Naive thymus-derived CD4-positive, alpha-beta T cell (primary cell): Measurements from ENCODE around the gene KIF3C. TPM values are rescaled to one million over a fixed set of nuclear protein-coding genes. Genes with fewer than 3 reads are reported as not detected.

Source experiments
- ATAC-seq: fragments of 150-1000 bp; cut with Tn5 transposase; 2 replicates; pipeline ENCODE4 v1.10.0; 2021; ENCODE audit warnings: mild to moderate bottlenecking, moderate library complexity
- CTCF ChIA-PET: fragments of 350-600 bp; sonication (Branson Sonifier 250); formaldehyde crosslinking; loops from one replicate; lab custom pipeline; 2021; ENCODE audit warnings: antibody characterized with exemption; lab: Charles Lee
- POLR2A ChIA-PET: fragments of 350-600 bp; sonication (Branson Sonifier 250); formaldehyde crosslinking; loops from one replicate; lab custom pipeline; 2021; ENCODE audit warnings: antibody characterized with exemption, inconsistent platforms; lab: Charles Lee
- DNase-seq, 9 donors: peaks; one replicate each; pipeline versions ENCODE4 v3.0.0 to v3.0.0-alpha.2; 2020 to 2022; ENCODE audit warnings: mixed read lengths in 1 of 9
- H3K27ac ChIP-seq: one replicate; pipeline ENCODE4 v1.7.0; 2013; ENCODE audit warnings: mild to moderate bottlenecking, low read depth, low read length, moderate library complexity
- H3K27me3 ChIP-seq, 2 donors: one replicate each; pipeline ENCODE4 v1.7.0; 2013; ENCODE audit warnings: low read length in 2 of 2, mild to moderate bottlenecking in 2 of 2, moderate library complexity in 2 of 2; ENCODE audit not compliant: control insufficient read depth in 2 of 2, insufficient read depth in 2 of 2
- H3K36me3 ChIP-seq, 3 experiments: 1 replicate in 2 of 3; 2 replicates in 1 of 3; pipeline ENCODE4 v1.7.0; 2013; ENCODE audit warnings: low read length in 3 of 3, mild to moderate bottlenecking in 3 of 3, moderate library complexity in 1 of 3; ENCODE audit not compliant: insufficient read depth in 3 of 3, control insufficient read depth in 2 of 3
- H3K4me1 ChIP-seq, 2 donors: one replicate each; pipeline ENCODE4 v1.7.0; 2013; ENCODE audit warnings: low read length in 2 of 2, mild to moderate bottlenecking in 2 of 2, moderate library complexity in 1 of 2; ENCODE audit not compliant: control insufficient read depth in 2 of 2, insufficient read depth in 2 of 2
- H3K4me3 ChIP-seq: 2 replicates; pipeline ENCODE4 v1.7.0; 2013; ENCODE audit warnings: mild to moderate bottlenecking, low read length
- H3K9me3 ChIP-seq, 3 experiments: 1 replicate in 2 of 3; 2 replicates in 1 of 3; pipeline ENCODE4 v1.7.0; 2013; ENCODE audit warnings: low read length in 3 of 3; ENCODE audit not compliant: control insufficient read depth in 2 of 3
- H3K27ac Mint-ChIP-seq, 9 donors: one replicate each; pipeline ENCODE4 v1.8.0; 2020 to 2022; ENCODE audit warnings: mixed read lengths in 9 of 9, mild to moderate bottlenecking in 8 of 9, moderate library complexity in 5 of 9, inconsistent platforms in 2 of 9
- H3K27me3 Mint-ChIP-seq, 5 donors: one replicate each; pipeline ENCODE4 v1.8.0; 2021 to 2022; ENCODE audit warnings: mixed read lengths in 5 of 5, mild to moderate bottlenecking in 1 of 5
- H3K36me3 Mint-ChIP-seq, 5 donors: one replicate each; pipeline ENCODE4 v1.8.0; 2020 to 2022; ENCODE audit warnings: mixed read lengths in 5 of 5, mild to moderate bottlenecking in 3 of 5, inconsistent platforms in 1 of 5
- H3K4me1 Mint-ChIP-seq, 7 donors: one replicate each; pipeline ENCODE4 v1.8.0; 2020 to 2022; ENCODE audit warnings: mixed read lengths in 7 of 7, mild to moderate bottlenecking in 3 of 7, inconsistent platforms in 1 of 7
- H3K4me3 Mint-ChIP-seq, 10 donors: one replicate each; pipeline ENCODE4 v1.8.0; 2020 to 2022; ENCODE audit warnings: mild to moderate bottlenecking in 10 of 10, mixed read lengths in 10 of 10, moderate library complexity in 6 of 10, inconsistent platforms in 2 of 10
- H3K9me3 Mint-ChIP-seq, 11 donors: one replicate each; pipeline ENCODE4 v1.8.0; 2020 to 2022; ENCODE audit warnings: mixed read lengths in 11 of 11, mild to moderate bottlenecking in 4 of 11, inconsistent platforms in 1 of 11, moderate library complexity in 1 of 11
- intact Hi-C, 2 donors: fragments of 100-400 bp; cut with micrococcal nuclease; formaldehyde crosslinking; loops; one replicate each; pipeline ENCODE4 v1.15.1; 2023
- polyA plus RNA-seq, 2 donors: library from polyadenylated mRNA; unstranded; fragments of 300-500 nt; fragmentation: Illumina TruSeq; gene quantifications; one replicate each; pipeline ENCODE4 v1.2.3, GENCODE V29; 2021
- total RNA-seq, 6 experiments: library from RNA in 5 of 6; stranded (reverse) in 5 of 6; gene quantifications; 1 replicate in 5 of 6; 2 replicates in 1 of 6; pipeline ENCODE4 v1.2.3 and lab custom pipeline; 2021 to 2026

KIF3C gene
- total and polyA plus RNA-seq, 7 experiments from 2014 or later: 0.54 to 6.3 (median 4.7) TPM

DNA sequence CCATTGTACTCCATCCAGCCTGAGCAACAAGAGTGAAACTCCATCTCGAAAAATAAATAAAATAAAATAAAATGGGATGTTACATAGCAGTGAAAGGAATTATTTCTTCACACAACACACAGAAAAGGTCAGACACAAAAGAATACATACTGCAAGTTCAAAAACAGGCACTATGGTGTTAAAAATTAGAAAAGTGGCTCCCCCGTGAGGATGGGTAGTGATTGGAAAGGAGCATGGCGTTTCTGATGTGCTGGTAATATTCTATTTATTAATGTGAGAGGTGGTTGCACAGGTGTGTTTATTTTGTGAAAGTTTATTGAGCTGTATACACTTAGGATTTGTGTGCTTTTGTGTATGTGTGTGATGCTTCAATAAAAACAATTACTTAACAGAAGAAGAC is 28.6 kb upstream of the KIF3C start:
- Histone ChIP-seq H3K9me3 (no peaks in the 10 kb centered on the region), H3K27me3 (no peaks in the 10 kb centered on the region), H3K36me3 (no peaks in the 10 kb centered on the region), H3K4me3 (no peak overlapping the region), H3K4me1 (no peaks in the 10 kb centered on the region), H3K27ac (no peak overlapping the region)
- H3K4me3 Mint-ChIP-seq: no peak overlapping the region
- H3K9me3 Mint-ChIP-seq: peaks cover 0 to 5% (median 0%) of the 10 kb centered on the region in 11 donors
- DNase-seq (no peak), ATAC-seq (no peak)
- ChIA-PET CTCF (interaction anchor here (0.8 kb wide), 1 partner anchor 17 kb away, joined by 4 read pairs; no protein-coding TSS in a partner anchor), POLR2A (no interaction called here)
- peaks cover 0 to 5% (median 0%) of the 10 kb centered on the region in 5 donors for H3K27me3 Mint-ChIP-seq
- H3K4me1 Mint-ChIP-seq: peaks cover 0 to 10% (median 0%) of the 10 kb centered on the region in 7 donors
- H3K36me3 Mint-ChIP-seq: no peaks in the 10 kb centered on the region
- intact Hi-C loops: no loop called here
- H3K27ac Mint-ChIP-seq: no peak overlapping the region

DNA sequence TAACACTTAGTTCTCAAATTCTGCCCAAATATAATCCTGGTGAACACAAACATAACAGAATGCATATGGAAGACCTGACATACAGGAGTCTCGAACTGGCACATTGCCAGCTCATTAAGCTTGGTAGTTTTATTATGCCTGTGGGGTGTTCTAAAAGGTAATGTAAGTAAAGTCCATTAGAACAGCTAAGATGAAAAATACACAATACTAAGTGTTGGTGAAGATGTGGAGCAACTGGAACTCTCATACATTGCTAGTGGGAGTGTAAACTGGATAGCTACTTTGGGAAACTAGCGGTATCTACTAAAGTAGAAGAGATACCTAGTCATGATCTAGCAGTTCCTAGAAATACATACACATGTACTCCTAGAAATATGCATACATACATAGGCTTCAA is 27.3 kb upstream of the KIF3C start:
- ChIA-PET POLR2A (interaction anchor here (0.6 kb wide), 1 partner anchor 210 kb away, joined by 3 read pairs; no protein-coding TSS in a partner anchor), CTCF (no interaction called here)
- Mint-ChIP-seq H3K9me3 (peaks cover 0 to 5% (median 0%) of the 10 kb centered on the region in 11 donors), H3K4me3 (no peak overlapping the region), H3K4me1 (peaks cover 0 to 10% (median 0%) of the 10 kb centered on the region in 7 donors), H3K36me3 (no peaks in the 10 kb centered on the region), H3K27me3 (peaks cover 0 to 5% (median 0%) of the 10 kb centered on the region in 5 donors), H3K27ac (no peak overlapping the region)
- Histone ChIP-seq H3K9me3 (no peaks in the 10 kb centered on the region), H3K4me3 (no peak overlapping the region), H3K4me1 (no peaks in the 10 kb centered on the region), H3K36me3 (no peaks in the 10 kb centered on the region), H3K27me3 (no peaks in the 10 kb centered on the region), H3K27ac (no peak overlapping the region)
- intact Hi-C loops: no loop called here
- DNase-seq (no peak), ATAC-seq (no peak)

DNA sequence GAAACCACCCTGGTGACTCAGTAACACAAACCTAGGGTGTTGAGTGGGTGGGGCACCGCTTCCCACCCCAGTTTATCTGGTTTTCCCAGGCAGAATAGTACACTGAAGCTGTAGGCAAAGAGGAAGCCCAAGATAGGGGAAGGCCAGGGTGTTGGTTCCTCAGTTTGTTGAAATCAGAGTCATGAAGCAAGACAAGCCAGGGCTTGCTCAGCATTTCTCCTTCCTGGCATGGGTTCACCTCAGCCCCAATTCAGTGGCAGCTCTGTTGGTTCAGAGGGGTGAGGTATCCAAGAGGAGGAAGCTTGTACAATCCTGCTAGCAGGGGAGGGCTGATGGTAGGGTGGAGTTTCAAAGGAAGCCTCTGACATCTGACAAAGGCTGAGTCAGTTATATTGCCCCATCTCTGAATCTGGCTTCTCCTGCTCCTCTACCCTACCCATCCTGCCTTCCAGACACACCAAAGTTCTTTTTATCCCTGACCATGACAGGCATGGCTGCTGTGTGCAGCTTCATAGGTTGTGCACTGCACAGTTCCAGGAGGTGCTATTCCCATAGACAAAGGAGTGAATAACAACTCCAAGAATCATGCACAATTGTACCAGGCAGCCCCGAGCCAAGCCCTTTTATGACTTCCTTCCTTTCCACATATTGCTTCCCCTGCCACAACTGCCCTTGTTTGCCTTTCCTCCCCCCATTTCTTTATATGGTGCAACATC is 26.7 kb upstream of the KIF3C start:
- Histone ChIP-seq H3K36me3 (no peaks in the 10 kb centered on the region), H3K4me3 (no peak overlapping the region), H3K27ac (no peak overlapping the region), H3K4me1 (no peaks in the 10 kb centered on the region), H3K9me3 (no peaks in the 10 kb centered on the region), H3K27me3 (no peaks in the 10 kb centered on the region)
- ATAC-seq (peak; percentile 93), DNase-seq (no peak)
- Mint-ChIP-seq H3K4me1 (peaks cover 0 to 10% (median 0%) of the 10 kb centered on the region in 7 donors), H3K9me3 (peaks cover 0 to 5% (median 0%) of the 10 kb centered on the region in 11 donors), H3K36me3 (no peaks in the 10 kb centered on the region), H3K27ac (no peak overlapping the region), H3K27me3 (peaks cover 0 to 5% (median 0%) of the 10 kb centered on the region in 5 donors), H3K4me3 (no peak overlapping the region)
- CTCF ChIA-PET: no interaction called here
- POLR2A ChIA-PET: interaction anchor here (0.6 kb wide), 1 partner anchor 209 kb away, joined by 3 read pairs; no protein-coding TSS in a partner anchor
- intact Hi-C loops: no loop called here

DNA sequence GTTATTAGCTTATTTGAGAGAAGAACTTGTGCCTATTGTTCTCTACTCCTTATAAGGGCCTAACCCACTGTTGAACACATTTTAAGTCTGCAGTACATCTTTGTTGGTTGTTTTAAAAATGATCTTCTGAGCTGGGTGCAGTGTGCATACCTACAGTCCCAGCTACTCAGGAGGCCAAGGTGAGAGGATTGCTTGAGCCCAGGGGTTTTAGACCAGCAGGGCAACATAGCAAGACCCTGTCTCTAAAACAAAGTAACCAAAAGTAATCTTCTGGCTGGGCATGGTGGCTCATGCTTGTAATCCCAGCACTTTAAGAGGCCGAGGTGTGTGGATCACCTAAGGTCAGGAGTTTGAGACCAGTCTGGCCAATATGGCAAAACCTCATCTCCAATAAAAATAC is 25.8 kb upstream of the KIF3C start:
- DNase-seq (no peak), ATAC-seq (no peak)
- ChIA-PET POLR2A (no interaction called here), CTCF (no interaction called here)
- Histone ChIP-seq H3K4me3 (no peak overlapping the region), H3K27me3 (no peaks in the 10 kb centered on the region), H3K4me1 (no peaks in the 10 kb centered on the region), H3K36me3 (no peaks in the 10 kb centered on the region), H3K9me3 (no peaks in the 10 kb centered on the region), H3K27ac (no peak overlapping the region)
- no peaks in the 10 kb centered on the region for H3K36me3 Mint-ChIP-seq
- no peak overlapping the region for H3K27ac Mint-ChIP-seq
- intact Hi-C loops: no loop called here
- H3K27me3 Mint-ChIP-seq: peaks cover 0 to 8% (median 0%) of the 10 kb centered on the region in 5 donors
- H3K9me3 Mint-ChIP-seq: peaks cover 0 to 5% (median 0%) of the 10 kb centered on the region in 11 donors
- H3K4me1 Mint-ChIP-seq: peaks cover 0 to 10% (median 0%) of the 10 kb centered on the region in 7 donors
- no peak overlapping the region for H3K4me3 Mint-ChIP-seq

DNA sequence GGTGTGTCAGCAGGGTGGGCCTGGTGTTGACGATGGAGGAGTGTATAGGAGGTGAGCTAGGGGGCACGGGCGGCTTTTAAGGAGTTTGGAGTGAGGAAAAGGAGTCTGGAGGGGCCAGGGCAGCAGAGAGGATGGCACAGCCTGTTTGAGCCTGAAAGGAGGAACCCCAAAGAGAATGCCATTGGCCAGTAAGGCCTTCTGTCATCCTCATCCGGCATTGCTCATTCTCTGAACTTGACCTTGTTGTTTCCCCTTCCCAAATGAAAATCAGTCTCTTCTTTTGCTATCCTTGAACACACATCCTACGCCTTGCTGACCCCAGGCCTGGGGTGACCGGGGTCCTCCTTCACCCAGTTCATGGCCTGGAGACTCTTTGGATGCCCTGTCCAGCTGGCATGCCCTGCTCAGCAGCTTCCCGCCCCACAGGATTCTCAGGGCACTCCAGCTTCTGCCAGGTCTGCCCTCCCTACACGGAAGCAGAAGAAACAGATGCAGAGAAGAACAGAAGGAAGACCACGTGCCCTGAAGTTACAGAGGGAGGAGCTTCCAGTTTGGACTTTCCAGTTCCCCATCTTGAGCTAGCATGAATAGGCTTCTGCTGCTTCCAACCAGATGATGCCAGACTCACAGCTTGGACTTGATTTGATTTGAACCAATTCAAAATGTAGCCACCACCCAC is 20.5 kb upstream of the KIF3C start:
- DNase-seq (no peak), ATAC-seq (peak; percentile 86)
- Mint-ChIP-seq H3K4me3 (no peak overlapping the region), H3K27me3 (peaks cover 0 to 9% (median 0%) of the 10 kb centered on the region in 5 donors), H3K27ac (peak overlapping the region in 2 of 9 donors; percentile 2 to 36), H3K9me3 (peaks cover 0 to 1% (median 0%) of the 10 kb centered on the region in 11 donors), H3K4me1 (peaks cover 0 to 12% (median 0%) of the 10 kb centered on the region in 7 donors), H3K36me3 (no peaks in the 10 kb centered on the region)
- no peaks in the 10 kb centered on the region for H3K4me1 ChIP-seq
- no peaks in the 10 kb centered on the region for H3K36me3 ChIP-seq
- intact Hi-C loops: no loop called here
- no peaks in the 10 kb centered on the region for H3K27me3 ChIP-seq
- H3K27ac ChIP-seq: no peak overlapping the region
- no peaks in the 10 kb centered on the region for H3K9me3 ChIP-seq
- CTCF ChIA-PET: interaction anchor here (0.6 kb wide), 1 partner anchor 160 kb away, joined by 9 read pairs; no protein-coding TSS in a partner anchor
- H3K4me3 ChIP-seq: no peak overlapping the region
- POLR2A ChIA-PET: no interaction called here

DNA sequence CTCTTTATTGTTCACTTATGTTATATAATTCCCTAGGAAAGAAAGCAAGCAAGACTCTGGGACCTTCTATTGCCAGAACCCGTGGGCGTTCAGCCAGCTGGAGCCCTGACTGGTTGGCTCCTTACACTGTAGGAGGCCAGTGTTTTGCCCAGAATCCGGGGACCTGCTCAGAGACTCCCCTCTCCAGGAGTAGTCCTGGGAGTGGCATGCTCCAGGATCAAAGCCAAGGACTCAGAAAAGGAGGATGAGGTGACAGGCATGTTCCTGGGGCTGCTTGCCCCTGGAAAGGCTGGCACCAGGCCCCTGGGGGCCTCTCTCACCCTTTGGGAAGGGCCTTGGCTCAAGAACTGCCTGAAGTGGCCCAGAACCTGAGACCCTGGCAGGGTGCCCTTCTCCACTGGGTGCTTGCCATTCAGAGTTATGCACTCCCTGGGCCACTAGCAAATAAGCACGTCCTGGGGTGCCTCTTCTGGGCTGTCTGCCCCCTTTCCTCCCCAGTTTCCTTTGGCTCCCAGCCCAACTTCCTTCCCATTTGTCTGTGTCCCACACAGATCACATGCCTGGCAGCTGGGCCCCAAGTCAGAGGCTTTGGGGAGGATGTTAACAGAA is 19.6 kb upstream of the KIF3C start:
- no peaks in the 10 kb centered on the region for H3K36me3 ChIP-seq
- no peak overlapping the region for H3K27ac Mint-ChIP-seq
- ChIA-PET CTCF (no interaction called here), POLR2A (no interaction called here)
- H3K27me3 Mint-ChIP-seq: peaks cover 0 to 13% (median 0%) of the 10 kb centered on the region in 5 donors
- intact Hi-C loops: no loop called here
- no peak overlapping the region for H3K4me3 Mint-ChIP-seq
- DNase-seq (no peak), ATAC-seq (no peak)
- H3K4me3 ChIP-seq: no peak overlapping the region
- peaks cover 0 to 12% (median 0%) of the 10 kb centered on the region in 7 donors for H3K4me1 Mint-ChIP-seq
- H3K36me3 Mint-ChIP-seq: no peaks in the 10 kb centered on the region
- H3K27me3 ChIP-seq: no peaks in the 10 kb centered on the region
- H3K4me1 ChIP-seq: no peaks in the 10 kb centered on the region
- no peaks in the 10 kb centered on the region for H3K9me3 ChIP-seq
- H3K27ac ChIP-seq: no peak overlapping the region
- H3K9me3 Mint-ChIP-seq: peaks cover 0 to 1% (median 0%) of the 10 kb centered on the region in 11 donors
